Left lobe of liver (tissue), 2 donors: ENCODE results near the gene PLEKHG2. TPM values are rescaled to one million over a fixed set of nuclear protein-coding genes. Genes with fewer than 3 reads are reported as not detected.

ENCODE experiments used
- ATAC-seq: fragments of 200-7000 bp; cut with Tn5 transposase; one replicate; pipeline ENCODE4 v1.9.1; 2020; ENCODE audit warnings: mild to moderate bottlenecking, moderate library complexity
- DNase-seq: peaks from one replicate; pipeline ENCODE4 v3.0.0-alpha.2; 2020; ENCODE audit warnings: low spot score
- total RNA-seq: library from RNA; stranded (reverse); gene quantifications from one replicate; pipeline ENCODE4 v1.2.1, GENCODE V29; 2021
- donor health status: DM: no; HTN: no; CAD: no; lungs with moderate emphysema.
- donor health status: DM: no; HTN: yes; CAD: no.

Gene PLEKHG2
- total RNA-seq, 1 donor from 2014 or later: 3.8 TPM

- ATAC-seq: no peak
These were observed 8.8 kb upstream of the PLEKHG2 start for GRCh38 chr19:39403331-39404312.

DNA sequence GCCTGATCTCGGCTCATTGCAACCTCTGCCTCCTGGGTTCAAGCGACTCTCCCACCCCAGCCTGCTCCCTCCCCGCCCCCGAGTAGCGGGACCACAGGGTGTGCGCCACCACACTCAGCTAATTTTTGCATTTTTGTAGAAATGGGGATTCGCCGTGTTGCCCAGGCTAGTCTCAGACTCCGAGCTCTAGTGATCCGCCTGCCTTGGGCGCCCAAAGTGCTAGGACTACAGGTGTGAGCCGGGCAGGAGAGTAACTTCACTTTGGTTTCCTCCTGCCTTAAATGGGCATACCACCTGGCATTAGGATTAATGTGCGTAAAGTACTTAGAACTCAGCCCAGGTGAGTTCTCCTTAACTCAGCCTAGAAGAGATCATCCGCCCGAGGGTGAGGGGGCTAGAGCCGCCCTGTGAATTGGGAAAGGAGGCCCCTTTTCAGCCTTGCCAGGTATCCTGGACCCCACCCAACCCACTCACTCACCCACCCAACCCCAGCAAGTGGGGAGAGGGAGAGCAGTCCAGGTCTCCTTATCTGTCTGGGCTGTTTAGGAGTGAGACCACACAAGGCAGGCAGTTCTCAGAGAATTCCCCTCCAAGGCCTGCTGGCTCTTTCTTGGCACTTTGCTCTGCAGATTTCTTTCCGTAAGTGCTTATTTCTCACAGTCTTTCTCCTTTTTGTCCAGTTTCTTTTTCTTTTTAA lies 7.1 kb upstream of the PLEKHG2 start:
- DNase-seq (no peak), ATAC-seq (no peak)

More at GRCh38 chr19:39403331-39404312, 8.8 kb upstream of the PLEKHG2 start:
- peak; percentile 88 for DNase-seq

DNA sequence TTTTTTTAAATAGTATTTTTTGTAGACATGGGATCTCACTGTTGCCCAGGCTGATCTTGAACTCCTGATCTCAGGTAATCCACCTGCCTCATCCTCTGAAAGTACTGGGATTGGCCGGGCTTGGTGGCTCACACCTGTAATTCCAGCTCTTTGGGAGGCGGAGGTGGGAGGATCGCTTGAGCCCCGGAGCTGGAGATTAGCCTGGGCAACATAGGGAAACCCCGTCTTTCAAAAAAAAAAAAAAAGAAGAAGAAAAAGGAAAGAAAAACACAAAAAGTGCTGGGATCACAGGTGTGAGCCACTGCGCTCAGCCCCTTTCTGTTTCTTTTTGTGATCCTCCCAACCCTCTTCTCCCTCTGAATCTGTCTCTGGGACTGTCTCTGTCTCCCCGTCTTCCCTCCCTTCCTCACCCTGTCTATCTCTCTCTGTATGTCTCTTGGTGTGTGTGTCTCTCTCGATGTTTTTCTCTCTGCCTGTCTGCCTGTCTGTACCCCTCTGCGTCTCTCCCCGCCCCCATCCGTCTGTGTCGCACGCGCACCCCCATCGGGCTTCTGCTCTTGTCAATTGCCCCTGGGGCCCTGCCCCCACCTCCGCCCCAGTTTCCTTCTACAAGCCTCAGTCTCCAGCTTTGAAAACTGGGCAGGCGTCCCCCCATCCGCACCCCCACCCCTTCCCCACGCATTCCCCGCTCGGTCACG lies 6.4 kb upstream of the PLEKHG2 start:
- no peak for DNase-seq
- ATAC-seq: peak; percentile 2

DNA sequence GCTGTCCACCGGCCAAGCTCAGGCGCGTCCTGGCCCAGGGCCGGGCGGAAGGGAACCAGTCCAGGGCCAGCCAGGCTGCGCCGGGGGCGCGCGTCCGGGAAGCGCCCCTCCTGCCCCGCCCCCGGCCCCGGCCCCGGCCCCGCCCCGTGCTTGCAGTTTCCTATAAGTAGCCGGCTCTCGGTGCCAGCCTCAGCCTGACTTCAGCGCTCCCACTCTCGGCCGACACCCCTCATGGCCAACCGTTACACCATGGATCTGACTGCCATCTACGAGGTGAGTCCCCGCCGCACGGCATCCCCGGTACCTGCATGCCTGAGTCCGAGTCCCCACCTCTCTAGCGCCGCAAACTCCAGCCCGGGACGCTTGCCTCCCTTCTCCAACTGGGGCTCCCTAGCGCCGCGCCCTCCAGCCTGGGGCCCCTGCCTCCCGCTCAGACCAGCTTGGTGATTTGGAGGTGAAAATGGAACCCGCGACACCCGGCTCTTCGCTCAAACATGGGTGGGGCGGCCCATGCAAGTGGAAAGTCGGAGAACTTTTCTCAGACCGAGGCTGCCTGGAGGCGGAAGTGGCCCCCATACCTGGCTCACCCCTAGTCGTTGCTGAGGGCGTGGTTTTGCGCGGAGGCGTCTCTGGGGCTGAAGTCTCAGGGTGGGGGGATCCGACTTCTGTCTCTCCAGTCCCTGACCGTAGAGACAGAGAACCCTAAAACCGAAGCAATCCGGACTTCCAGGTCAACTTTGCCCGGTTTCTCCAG lies 5.6 kb upstream of the PLEKHG2 start, which contains the start of gene ZFP36:
ZFP36 (plus strand) TSS at position 192 of the 754 bp plus-strand sequence; CDS start at position 250, 58 bp downstream.
- peak; percentile 48 for ATAC-seq
- peak; percentile 94 for DNase-seq

- ATAC-seq: no peak
- no peak for DNase-seq
These were observed 5.1 kb upstream of the PLEKHG2 start for GRCh38 chr19:39407410-39407659.

- ATAC-seq (no peak), DNase-seq (peak; percentile 67)
These were observed 4.6 kb upstream of the PLEKHG2 start for GRCh38 chr19:39407660-39408391.

DNA sequence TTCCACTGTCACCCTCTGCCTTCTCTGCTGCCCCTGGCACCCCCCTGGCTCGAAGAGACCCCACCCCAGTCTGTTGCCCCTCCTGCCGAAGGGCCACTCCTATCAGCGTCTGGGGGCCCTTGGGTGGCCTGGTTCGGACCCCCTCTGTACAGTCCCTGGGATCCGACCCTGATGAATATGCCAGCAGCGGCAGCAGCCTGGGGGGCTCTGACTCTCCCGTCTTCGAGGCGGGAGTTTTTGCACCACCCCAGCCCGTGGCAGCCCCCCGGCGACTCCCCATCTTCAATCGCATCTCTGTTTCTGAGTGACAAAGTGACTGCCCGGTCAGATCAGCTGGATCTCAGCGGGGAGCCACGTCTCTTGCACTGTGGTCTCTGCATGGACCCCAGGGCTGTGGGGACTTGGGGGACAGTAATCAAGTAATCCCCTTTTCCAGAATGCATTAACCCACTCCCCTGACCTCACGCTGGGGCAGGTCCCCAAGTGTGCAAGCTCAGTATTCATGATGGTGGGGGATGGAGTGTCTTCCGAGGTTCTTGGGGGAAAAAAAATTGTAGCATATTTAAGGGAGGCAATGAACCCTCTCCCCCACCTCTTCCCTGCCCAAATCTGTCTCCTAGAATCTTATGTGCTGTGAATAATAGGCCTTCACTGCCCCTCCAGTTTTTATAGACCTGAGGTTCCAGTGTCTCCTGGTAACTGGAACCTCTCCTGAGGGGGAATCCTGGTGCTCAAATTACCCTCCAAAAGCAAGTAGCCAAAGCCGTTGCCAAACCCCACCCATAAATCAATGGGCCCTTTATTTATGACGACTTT lies 3.9 kb upstream of the PLEKHG2 start:
- no peak for ATAC-seq

GRCh38 chr19:39409208-39410016 lies 3.1 kb upstream of the PLEKHG2 start:
- ATAC-seq (peak; percentile 41), DNase-seq (peak; percentile 96)

More for the DNA sequence above, 3.9 kb upstream of the PLEKHG2 start:
- peak; percentile 60 for DNase-seq

DNA sequence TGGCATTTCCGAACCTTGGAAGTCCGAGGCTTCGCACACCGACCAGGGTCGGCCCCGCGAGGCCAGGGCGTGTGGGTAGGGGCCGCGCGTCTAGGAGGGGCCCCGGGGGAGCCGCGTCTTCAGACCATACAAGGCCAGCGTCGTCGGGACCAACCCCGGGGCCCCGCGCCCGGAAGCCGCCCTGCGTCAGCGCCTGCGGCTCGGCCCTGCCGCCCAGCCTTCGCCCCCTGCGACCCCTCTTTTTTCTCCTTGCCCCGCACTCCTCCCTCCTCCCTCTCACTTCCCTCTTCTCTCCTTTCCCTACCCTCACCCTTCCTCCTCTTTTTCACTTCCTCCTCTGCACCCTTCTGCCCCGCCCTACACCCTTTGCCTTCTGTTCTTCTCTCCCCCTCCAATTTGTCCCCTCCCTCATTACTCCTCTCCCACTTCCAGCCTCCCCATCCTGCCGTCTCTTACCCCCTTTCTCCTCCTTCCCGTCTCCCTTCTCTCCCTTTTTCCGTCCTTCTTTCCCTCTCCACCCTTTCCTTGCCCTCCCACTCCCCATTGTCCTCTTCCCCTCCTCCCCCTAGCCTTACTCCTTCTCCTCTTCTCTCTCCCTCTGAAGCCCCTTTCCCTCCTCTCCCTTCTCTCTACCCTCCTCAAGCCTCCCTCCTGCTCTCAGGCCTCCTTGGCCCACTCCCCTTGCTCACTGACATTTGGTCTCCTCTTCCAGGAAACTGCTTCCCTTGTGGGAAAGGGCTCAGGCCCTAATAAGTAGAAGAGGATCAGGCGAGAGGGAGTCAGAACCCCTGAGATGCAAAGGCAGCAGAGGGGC lies 2.2 kb upstream of the PLEKHG2 start:
- DNase-seq: peak; percentile 75
- ATAC-seq: peak; percentile 5

DNA sequence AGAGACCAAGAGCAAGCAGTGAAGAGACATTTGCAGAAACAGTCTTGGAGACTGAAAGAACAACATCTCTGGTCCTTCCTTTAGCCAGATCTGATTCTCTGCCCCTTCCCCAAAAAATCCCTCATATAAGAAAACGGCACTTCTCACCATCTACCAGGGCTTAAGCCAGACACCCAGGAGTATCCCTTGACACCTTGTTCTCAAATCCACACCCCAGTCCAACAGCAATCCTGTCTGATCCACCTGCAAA lies 1.7 kb upstream of the PLEKHG2 start:
- no peak for ATAC-seq
- DNase-seq: no peak

GRCh38 chr19:39411081-39411831 lies 1.2 kb upstream of the PLEKHG2 start:
- ATAC-seq (peak; percentile 36), DNase-seq (peak; percentile 89)

DNA sequence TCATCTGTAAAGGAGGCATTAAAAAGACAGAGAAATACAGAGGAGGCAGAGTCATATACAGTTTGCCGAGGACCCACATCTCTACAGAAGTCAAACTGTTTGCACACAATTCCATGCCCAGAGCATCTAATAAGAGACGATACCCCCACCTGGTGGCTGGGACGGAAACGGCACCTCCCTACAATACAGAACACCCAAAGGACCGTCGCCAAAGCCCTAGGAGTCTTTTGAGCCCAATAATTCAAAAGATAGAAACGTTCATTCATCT lies 703 bp upstream of the PLEKHG2 start:
- ATAC-seq (peak; percentile 57), DNase-seq (peak; percentile 89)

GRCh38 chr19:39412867-39413271 lies 400 bp downstream of the PLEKHG2 start:
- DNase-seq (no peak), ATAC-seq (no peak)

GRCh38 chr19:39413272-39413910 lies 922 bp downstream of the PLEKHG2 start:
- DNase-seq (no peak), ATAC-seq (no peak)

- ATAC-seq: no peak
- DNase-seq: no peak
These were observed 1.6 kb downstream of the PLEKHG2 start for GRCh38 chr19:39413911-39414608.
